K562 (cell line): ENCODE measurements around the gene TMEM271. TPM values are rescaled to one million over a fixed set of nuclear protein-coding genes. Genes with fewer than 3 reads are reported as not detected.

Experiments
- ATAC-seq: fragments of 200-7000 bp; cut with Tn5 transposase; 3 replicates; pipeline ENCODE4 v1.9.1; 2020; ENCODE audit warnings: moderate library complexity
- BruUV-seq: library from RNA; stranded (reverse); fragments of 400-500 nt; replicated peaks from 2 replicates; lab custom pipeline; 2021; lab: Mats Ljungman, UMichigan
- CTCF ChIA-PET: fragments of 300-600 bp; formaldehyde crosslinking; extraction: SDS; loops from one replicate; lab custom pipeline; 2021; ENCODE audit warnings: low intra/inter-chr PET ratio; lab: Yijun Ruan, JAX
- POLR2A ChIA-PET: fragments of 300-600, 350-650 bp; sonication (Branson Sonifier 250); formaldehyde crosslinking; extraction: SDS; loops from one replicate; lab custom pipeline; 2021; ENCODE audit warnings: antibody characterized with exemption, inconsistent platforms; lab: Yijun Ruan, JAX
- DNase-seq, 4 experiments: peaks; one replicate each; pipeline versions ENCODE4 v3.0.0 to v3.0.0-alpha.2; 2011 to 2018; ENCODE audit warnings: low spot score in 3 of 4, mixed read lengths in 3 of 4; ENCODE audit errors: extremely low read depth in 1 of 4
- FAIRE-seq: peaks from 2 replicates; lab custom pipeline; 2011; peaks lifted over from hg19 to GRCh38; lab: Jason Lieb, UNC
- H2AFZ ChIP-seq: 2 replicates; pipeline ENCODE4 v1.6.0; 2011; ENCODE audit warnings: low read depth, low read length, control low read depth, inconsistent platforms
- H3K27ac ChIP-seq: fragments of 200-600 bp; 3 replicates; pipeline ENCODE4 v1.8.0; 2011; ENCODE audit warnings: low read depth, mild to moderate bottlenecking, control low read depth, inconsistent platforms, low read length, moderate library complexity, mixed read lengths; ENCODE audit errors: extremely low read depth
- H3K27me3 ChIP-seq, 2 experiments: fragments of 300-600 bp in 1 of 2; 2 replicates in 1 of 2; 3 replicates in 1 of 2; pipeline versions ENCODE4 v1.6.0 to v1.8.0; 2011; ENCODE audit warnings: inconsistent platforms in 2 of 2, low read length in 2 of 2, mild to moderate bottlenecking in 1 of 2, mixed read lengths in 1 of 2, moderate library complexity in 1 of 2; ENCODE audit not compliant: control insufficient read depth in 2 of 2, insufficient read depth in 2 of 2
- H3K36me3 ChIP-seq: fragments of 300-600 bp; 3 replicates; pipeline ENCODE4 v1.8.0; 2011; ENCODE audit warnings: mild to moderate bottlenecking, low read length, inconsistent platforms; ENCODE audit not compliant: control insufficient read depth, insufficient read depth
- H3K4me1 ChIP-seq, 2 experiments: fragments of 200-600 bp in 1 of 2; replicated peaks in 1 of 2; 2 replicates in 1 of 2; 3 replicates in 1 of 2; pipeline versions ENCODE4 v1.5.1 to v1.8.0; 2011; ENCODE audit warnings: inconsistent platforms in 2 of 2, low read length in 2 of 2, mild to moderate bottlenecking in 1 of 2, mixed read lengths in 1 of 2, moderate library complexity in 1 of 2; ENCODE audit not compliant: control insufficient read depth in 2 of 2, insufficient read depth in 2 of 2
- H3K4me2 ChIP-seq: 2 replicates; pipeline ENCODE4 v1.6.1; 2011; ENCODE audit warnings: low read length, control low read depth, inconsistent platforms, mixed read lengths; ENCODE audit not compliant: insufficient read depth
- H3K4me3 ChIP-seq: fragments of 200-600 bp; sonication (generic), shearing (Covaris generic); 2 replicates; pipeline ENCODE4 v1.5.1; 2016; ENCODE audit warnings: control low read depth, inconsistent platforms
- H3K79me2 ChIP-seq: fragments of 200-600 bp; 3 replicates; pipeline ENCODE4 v1.8.0; 2011; ENCODE audit warnings: low read length, inconsistent platforms; ENCODE audit not compliant: control insufficient read depth, insufficient read depth
- H3K9ac ChIP-seq, 2 experiments: 2 replicates each; pipeline versions ENCODE4 v1.6.0 to v1.6.1; 2011; ENCODE audit warnings: low read depth in 2 of 2, low read length in 2 of 2, control low read depth in 1 of 2, inconsistent platforms in 1 of 2, mild to moderate bottlenecking in 1 of 2, mixed read lengths in 1 of 2; ENCODE audit not compliant: insufficient read depth in 1 of 2
- H3K9me1 ChIP-seq: one replicate; pipeline ENCODE4 v1.6.0; 2011; ENCODE audit warnings: inconsistent platforms, mild to moderate bottlenecking, low read length, moderate library complexity; ENCODE audit not compliant: control insufficient read depth, insufficient read depth
- H3K9me3 ChIP-seq: replicated peaks from 2 replicates; pipeline ENCODE4 v1.5.1; 2011; ENCODE audit warnings: low read depth, low read length, inconsistent platforms; ENCODE audit not compliant: control insufficient read depth, insufficient read depth
- H4K20me1 ChIP-seq: replicated peaks from 2 replicates; pipeline ENCODE4 v1.6.1; 2011; ENCODE audit warnings: low read length, inconsistent platforms, mixed read lengths; ENCODE audit not compliant: control insufficient read depth, insufficient read depth
- HBP1 ChIP-seq: fragments of 450-650 bp; formaldehyde crosslinking; IDR thresholded peaks from 2 replicates; pipeline ENCODE4 v1.4.0; 2022; ENCODE audit warnings: missing genetic modification characterization
- NELFE ChIP-seq: IDR thresholded peaks from 2 replicates; pipeline ENCODE4 v1.6.1; 2011; ENCODE audit warnings: mild to moderate bottlenecking; ENCODE audit not compliant: insufficient read depth, insufficient read length
- NFIX ChIP-seq: fragments of 250-450 bp; sonication (Bioruptor Pico); IDR thresholded peaks from 2 replicates; pipeline ENCODE4 v1.4.0; 2020; ENCODE audit warnings: low read depth, mild to moderate bottlenecking, moderate library complexity
- PRDM10 ChIP-seq: fragments of 450-650 bp; IDR thresholded peaks from 2 replicates; pipeline ENCODE4 v1.6.1; 2018; ENCODE audit not compliant: partially characterized antibody
- RBFOX2 ChIP-seq: fragments of 200-400 bp; formaldehyde crosslinking; IDR thresholded peaks from 2 replicates; pipeline ENCODE4 v1.6.1; 2017; ENCODE audit warnings: low read depth, mild to moderate bottlenecking, low read length, moderate library complexity
- ZNF668 ChIP-seq: fragments of 250-450 bp; sonication (Bioruptor Pico); IDR thresholded peaks from 2 replicates; pipeline ENCODE4 v1.8.0; 2022; ENCODE audit warnings: mild to moderate bottlenecking, inconsistent platforms
- WGBS: fragments of 100-300 bp; shearing (Covaris generic); methylation state at CpG from one replicate; pipeline ENCODE4 v1.1.6; 2016; ENCODE audit warnings: low coverage, mixed read lengths; ENCODE audit not compliant: insufficient coverage; ENCODE audit errors: missing lambda C conversion rate; 5-methylcytosine and 5-hydroxymethylcytosine counted together
- in situ Hi-C: fragments of 300-500 bp; cut with MboI; formaldehyde crosslinking; loops from 4 replicates; pipeline ENCODE4 v1.15.0; 2018; ENCODE audit warnings: inconsistent platforms, mixed read lengths
- intact Hi-C: fragments of 100-400 bp; cut with micrococcal nuclease; formaldehyde crosslinking; loops from 2 replicates; pipeline ENCODE4 v1.14.2; 2022
- polyA plus RNA-seq, 8 experiments: library from polyadenylated mRNA; depleted of rRNA in 4 of 8; stranded (reverse) in 5 of 8; unstranded in 3 of 8; fragments of >200 nt; fragmentation: Nextera tagmentation in 2 of 8; fragmentation: Illumina TruSeq in 1 of 8; extraction: Ambion mirVana in 2 of 8; extraction: Trizol in 1 of 8; gene quantifications; 2 replicates each; pipeline versions ENCODE4 v1.2.1 to v1.2.3, GENCODE V29; 2011 to 2014; ENCODE audit warnings: inconsistent platforms in 1 of 8, missing spikeins in 1 of 8
- total RNA-seq, 7 experiments: library from RNA; depleted of rRNA in 6 of 7; stranded (reverse); fragments of >200 nt in 6 of 7; fragmentation: Illumina TruSeq in 2 of 7; extraction: Trizol in 2 of 7; gene quantifications; 2 replicates each; pipeline versions ENCODE4 v1.2.1 to v1.2.3, GENCODE V29; 2011 to 2021; ENCODE audit warnings: low replicate concordance in 1 of 7

Gene TMEM271
- total and polyA plus RNA-seq, 9 of the 15 experiments (the other 6 are each of a cell fraction or from before 2014, with no cell fraction given): not detected

- intact Hi-C loops: no loop called here
- Histone ChIP-seq H3K36me3 (no peaks in the 10 kb centered on the region), H3K9ac (no peak overlapping the region), H3K4me3 (no peak overlapping the region), H2AFZ (no peak overlapping the region), H3K9me3 (no peaks in the 10 kb centered on the region), H3K27ac (no peak overlapping the region), H3K79me2 (no peaks in the 10 kb centered on the region), H4K20me1 (no peaks in the 10 kb centered on the region), H3K4me2 (no peak overlapping the region)
- FAIRE-seq: no peak
- CTCF ChIA-PET: no interaction called here
- no peak for ATAC-seq
- TF ChIP-seq RBFOX2: no peak
- no peak for TF ChIP-seq HBP1 (CRISPR knock-in tag)
- no peak for TF ChIP-seq PRDM10
- TF ChIP-seq ZNF668 (CRISPR knock-in tag): no peak
- TF ChIP-seq NFIX: no peak
- TF ChIP-seq NELFE: no peak
- TF ChIP-seq, all 486 proteins: peak for 0
- no peak for DNase-seq
- POLR2A ChIA-PET: no interaction called here
- Histone ChIP-seq H3K9me1 (no peaks in the 10 kb centered on the region), H3K4me1 (peaks cover 0 to 18% of the 10 kb centered on the region in 2 experiments; a peak in 2 of 5 replicates), H3K27me3 (peaks cover 5 to 21% of the 10 kb centered on the region in 2 experiments; a peak in 3 of 5 replicates)
- no TSS peak for BruUV-seq
- 0% methylated on average over 6 of the region's 6 CpGs for WGBS
- in situ Hi-C loops: no loop called here
Measured at GRCh38 chr4:581181-581580, 5.1 kb upstream of the TMEM271 start.
